GM10248 (cell line): ENCODE data around the gene GPR68.
A peak's percentile ranks its signal among the peaks of the same experiment; 100 is the strongest.

Experiments used
- CTCF ChIA-PET: fragments of 300-600 bp; sonication (Branson Sonifier 250); formaldehyde crosslinking; extraction: SDS; loops from one replicate; lab custom pipeline; 2021; ENCODE audit warnings: antibody characterized with exemption; lab: Yijun Ruan, JAX
- POLR2A ChIA-PET: fragments of 350-650 bp; sonication (Branson Sonifier 250); formaldehyde crosslinking; extraction: SDS; loops from one replicate; lab custom pipeline; 2020; ENCODE audit warnings: antibody characterized with exemption; lab: Yijun Ruan, JAX
- DNase-seq: peaks from one replicate; pipeline ENCODE4 v3.0.0; 2012; ENCODE audit errors: extremely low spot score
- TF ChIP-seq, protein P1 (sequence below): IDR thresholded peaks from 2 replicates; pipeline ENCODE4 v1.5.1; 2012; ENCODE audit warnings: mild to moderate bottlenecking, low read depth; ENCODE audit errors: extremely low read depth, missing control alignments, control extremely low read depth

Gene GPR68

DNA sequence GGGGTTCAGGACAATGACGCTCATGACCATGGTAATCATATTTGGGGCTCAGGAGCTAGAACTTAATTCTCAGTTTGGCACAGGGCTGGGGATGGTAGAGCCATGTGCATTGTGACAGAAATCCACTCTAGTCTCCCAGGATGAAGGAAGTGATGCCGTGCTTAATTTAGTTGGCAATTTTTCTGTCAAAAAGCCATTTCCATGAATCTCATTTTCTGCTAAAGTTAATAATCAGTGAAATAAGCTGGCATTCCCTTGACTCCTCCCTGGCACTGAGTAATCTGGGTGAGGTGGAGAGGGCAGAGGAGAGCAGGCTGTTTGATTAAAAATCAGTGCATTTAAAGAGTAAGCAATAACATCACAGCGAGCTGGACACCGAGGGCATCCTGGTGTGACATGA is 45.0 kb upstream of the GPR68 start:
- TF ChIP-seq, protein P1, sequence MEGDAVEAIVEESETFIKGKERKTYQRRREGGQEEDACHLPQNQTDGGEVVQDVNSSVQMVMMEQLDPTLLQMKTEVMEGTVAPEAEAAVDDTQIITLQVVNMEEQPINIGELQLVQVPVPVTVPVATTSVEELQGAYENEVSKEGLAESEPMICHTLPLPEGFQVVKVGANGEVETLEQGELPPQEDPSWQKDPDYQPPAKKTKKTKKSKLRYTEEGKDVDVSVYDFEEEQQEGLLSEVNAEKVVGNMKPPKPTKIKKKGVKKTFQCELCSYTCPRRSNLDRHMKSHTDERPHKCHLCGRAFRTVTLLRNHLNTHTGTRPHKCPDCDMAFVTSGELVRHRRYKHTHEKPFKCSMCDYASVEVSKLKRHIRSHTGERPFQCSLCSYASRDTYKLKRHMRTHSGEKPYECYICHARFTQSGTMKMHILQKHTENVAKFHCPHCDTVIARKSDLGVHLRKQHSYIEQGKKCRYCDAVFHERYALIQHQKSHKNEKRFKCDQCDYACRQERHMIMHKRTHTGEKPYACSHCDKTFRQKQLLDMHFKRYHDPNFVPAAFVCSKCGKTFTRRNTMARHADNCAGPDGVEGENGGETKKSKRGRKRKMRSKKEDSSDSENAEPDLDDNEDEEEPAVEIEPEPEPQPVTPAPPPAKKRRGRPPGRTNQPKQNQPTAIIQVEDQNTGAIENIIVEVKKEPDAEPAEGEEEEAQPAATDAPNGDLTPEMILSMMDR, result no peak
- CTCF ChIA-PET, result interaction anchor here (0.7 to 12.9 kb wide), 6 partner anchors 10 to 115 kb away, joined by 3 to 197 read pairs (median 5); no protein-coding TSS in a partner anchor
- no peak for DNase-seq
- POLR2A ChIA-PET, result no interaction called here

DNA sequence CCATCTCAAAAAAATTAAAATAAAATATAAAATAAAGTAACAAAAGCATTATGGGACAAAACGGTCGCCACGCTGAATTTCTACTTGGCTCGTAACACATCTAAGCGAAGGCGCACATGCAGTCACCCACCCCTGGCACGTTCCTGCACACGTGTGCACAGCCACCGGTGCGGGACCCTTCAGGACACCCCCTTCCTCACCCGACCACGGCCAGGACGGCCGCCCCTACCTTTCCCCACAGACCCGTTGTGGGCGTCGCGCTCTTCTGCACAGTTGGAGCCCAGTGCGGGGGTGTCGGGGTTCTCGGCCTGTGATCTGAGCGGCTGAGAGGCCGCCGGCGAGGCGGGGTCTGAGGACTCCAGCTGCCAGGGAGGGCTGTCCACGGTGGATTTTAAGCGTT is 44.4 kb upstream of the GPR68 start:
- no peak for DNase-seq
- TF ChIP-seq, protein P1, result no peak
- CTCF ChIA-PET, result interaction anchor here (1.0 to 12.9 kb wide), 7 partner anchors 10 to 114 kb away, joined by 3 to 197 read pairs (median 22); partner anchors contain the start of gene GPR68

DNA sequence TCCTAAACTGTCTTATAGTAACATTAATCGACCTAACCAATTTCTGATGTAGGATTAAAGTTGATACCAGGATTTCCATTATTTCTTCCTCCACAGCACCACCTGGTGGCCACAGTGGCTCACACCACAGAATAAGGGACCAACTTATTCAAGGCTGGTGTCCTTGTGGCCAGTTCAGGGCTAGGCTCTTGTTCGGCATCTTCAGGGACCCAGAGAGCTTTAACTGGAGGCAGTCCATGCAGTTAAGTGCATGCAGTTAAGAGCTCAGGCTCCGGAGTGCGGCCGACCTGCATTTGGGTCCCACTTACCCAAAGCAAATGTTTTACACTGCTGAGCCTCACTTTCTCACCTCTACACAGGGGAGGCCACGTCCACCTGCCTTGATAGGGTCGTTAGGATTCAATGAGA is 42.0 kb upstream of the GPR68 start:
- POLR2A ChIA-PET, result interaction anchor here (0.6 kb wide), 1 partner anchor 285 kb away, joined by 3 read pairs; no protein-coding TSS in a partner anchor
- CTCF ChIA-PET, result interaction anchor here (0.6 to 12.9 kb wide), 23 partner anchors 9 to 395 kb away, joined by 3 to 197 read pairs (median 5); partner anchors contain the start of gene GPR68
- peak; percentile 79 for DNase-seq
- TF ChIP-seq, protein P1, result peak; percentile 87

More for the DNA sequence above, 44.4 kb upstream of the GPR68 start:
- POLR2A ChIA-PET, result no interaction called here

DNA sequence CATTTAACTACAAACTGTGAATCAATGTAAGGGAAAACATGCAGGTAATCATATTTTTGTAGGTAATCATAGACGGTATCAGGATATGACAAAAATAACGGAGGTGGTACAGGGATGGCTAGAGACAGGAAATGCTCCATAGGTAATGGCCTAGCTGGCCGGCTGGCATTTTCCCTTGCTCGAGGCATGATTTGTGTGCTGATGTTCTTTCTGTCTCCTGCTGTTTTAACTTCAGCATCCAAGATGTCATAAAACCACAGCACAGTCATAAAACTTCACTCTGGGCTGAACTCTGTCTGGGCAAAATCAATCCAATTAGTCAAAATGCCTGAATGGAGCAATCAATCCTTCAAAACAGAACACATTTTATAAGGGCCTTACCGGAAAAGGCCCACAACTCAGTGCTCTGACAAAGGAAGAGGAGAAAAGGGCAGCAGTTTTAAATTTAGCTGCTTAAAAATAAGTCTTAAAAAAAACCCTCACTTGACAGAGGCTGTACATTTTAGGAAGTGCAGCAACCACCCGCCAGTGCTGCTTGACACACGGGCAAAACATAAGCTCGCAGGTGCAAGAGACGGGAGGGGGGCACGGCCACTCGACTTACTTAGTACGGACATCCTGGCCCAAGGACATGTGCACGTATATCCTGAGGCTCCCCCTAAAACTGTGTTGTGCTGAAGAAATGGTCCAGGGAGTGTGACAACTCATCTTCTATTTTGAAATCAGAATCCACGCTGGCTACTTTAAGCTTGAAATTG is 40.5 kb upstream of the GPR68 start:
- CTCF ChIA-PET, result interaction anchor here (0.8 to 12.9 kb wide), 19 partner anchors 8 to 386 kb away, joined by 3 to 197 read pairs (median 4); partner anchors contain the start of gene GPR68
- POLR2A ChIA-PET, result interaction anchor here (0.6 kb wide), 1 partner anchor 229 kb away, joined by 7 read pairs; no protein-coding TSS in a partner anchor
- DNase-seq, result no peak
- TF ChIP-seq, protein P1, result no peak

DNA sequence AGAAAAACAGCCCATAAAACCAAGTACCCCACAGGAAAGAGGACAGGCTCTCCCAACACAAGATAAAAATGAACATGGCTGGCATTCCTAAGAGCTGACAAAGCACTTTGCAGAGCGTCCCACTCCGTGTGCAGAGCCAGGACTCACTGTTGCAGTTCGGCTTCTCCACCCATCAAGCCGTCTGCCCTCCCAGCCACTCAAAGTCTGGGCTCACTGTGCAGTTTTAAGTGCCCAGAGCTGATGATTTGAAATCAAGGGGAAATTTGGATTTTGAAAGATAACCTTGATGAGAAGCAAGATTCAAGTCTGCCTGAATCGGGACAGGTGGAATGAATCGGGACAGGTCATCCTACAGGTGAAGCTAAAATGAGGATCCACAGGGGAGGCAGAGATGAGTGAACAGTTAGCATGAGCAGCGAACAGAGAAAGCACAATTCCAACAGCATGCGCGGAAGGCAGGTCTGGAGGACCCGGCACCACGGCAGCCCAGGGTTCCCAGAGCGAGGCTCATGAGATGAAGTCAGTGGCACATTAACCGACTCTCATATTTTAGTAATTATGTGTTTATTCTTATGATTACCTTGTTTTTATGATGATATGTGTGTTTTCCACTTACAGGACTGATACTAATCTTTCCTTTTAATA is 39.8 kb upstream of the GPR68 start:
- TF ChIP-seq, protein P1, result no peak
- ChIA-PET CTCF (interaction anchor here (0.8 to 12.9 kb wide), 4 partner anchors 74 to 385 kb away, joined by 3 to 197 read pairs (median 3); no protein-coding TSS in a partner anchor), POLR2A (no interaction called here)
- no peak for DNase-seq

DNA sequence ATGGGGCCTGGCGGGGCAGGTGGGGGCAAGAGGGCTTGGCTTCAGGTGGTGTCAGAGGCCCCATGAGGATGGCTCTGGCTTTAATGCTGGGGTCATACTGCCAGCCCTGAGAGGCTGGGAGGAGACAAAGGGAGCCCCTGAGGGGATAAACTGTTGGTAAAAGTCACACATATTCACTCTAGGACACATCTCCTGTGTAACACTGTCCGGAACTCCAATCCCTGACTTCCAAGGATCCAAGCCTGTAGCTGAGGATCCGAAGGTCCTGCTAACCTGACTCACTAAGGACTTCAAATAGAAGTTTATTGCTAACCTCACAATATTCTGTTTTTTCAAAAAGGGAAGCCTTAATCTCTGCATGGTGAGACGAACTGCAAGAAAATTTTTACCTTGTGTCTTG is 39.2 kb upstream of the GPR68 start:
- ChIA-PET CTCF (interaction anchor here (12.9 kb wide), 1 partner anchor 109 kb away, joined by 197 read pairs; no protein-coding TSS in a partner anchor), POLR2A (no interaction called here)
- no peak for DNase-seq
- TF ChIP-seq, protein P1, result no peak
